Esophagus squamous epithelium (tissue), 4 donors: ENCODE data around the gene OPTC.

ENCODE experiments used
- POLR2A ChIP-seq, 4 donors: fragments of 450-650 bp; IDR thresholded peaks; one replicate each; pipeline ENCODE4 v1.6.1; 2017; ENCODE audit warnings: antibody characterized with exemption in 4 of 4, mild to moderate bottlenecking in 4 of 4, moderate library complexity in 3 of 4
- TF ChIP-seq, protein P1 (sequence below), 6 experiments: fragments of 450-650 bp in 4 of 6; fragments of 200-600 bp in 2 of 6; sonication (generic) in 2 of 6; IDR thresholded peaks; one replicate each; pipeline ENCODE4 v1.5.1; 2016 to 2019; ENCODE audit warnings: antibody characterized with exemption in 6 of 6, mild to moderate bottlenecking in 4 of 6, moderate library complexity in 4 of 6

- TF ChIP-seq, protein P1, sequence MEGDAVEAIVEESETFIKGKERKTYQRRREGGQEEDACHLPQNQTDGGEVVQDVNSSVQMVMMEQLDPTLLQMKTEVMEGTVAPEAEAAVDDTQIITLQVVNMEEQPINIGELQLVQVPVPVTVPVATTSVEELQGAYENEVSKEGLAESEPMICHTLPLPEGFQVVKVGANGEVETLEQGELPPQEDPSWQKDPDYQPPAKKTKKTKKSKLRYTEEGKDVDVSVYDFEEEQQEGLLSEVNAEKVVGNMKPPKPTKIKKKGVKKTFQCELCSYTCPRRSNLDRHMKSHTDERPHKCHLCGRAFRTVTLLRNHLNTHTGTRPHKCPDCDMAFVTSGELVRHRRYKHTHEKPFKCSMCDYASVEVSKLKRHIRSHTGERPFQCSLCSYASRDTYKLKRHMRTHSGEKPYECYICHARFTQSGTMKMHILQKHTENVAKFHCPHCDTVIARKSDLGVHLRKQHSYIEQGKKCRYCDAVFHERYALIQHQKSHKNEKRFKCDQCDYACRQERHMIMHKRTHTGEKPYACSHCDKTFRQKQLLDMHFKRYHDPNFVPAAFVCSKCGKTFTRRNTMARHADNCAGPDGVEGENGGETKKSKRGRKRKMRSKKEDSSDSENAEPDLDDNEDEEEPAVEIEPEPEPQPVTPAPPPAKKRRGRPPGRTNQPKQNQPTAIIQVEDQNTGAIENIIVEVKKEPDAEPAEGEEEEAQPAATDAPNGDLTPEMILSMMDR (IDR thresholded peaks at IDR 0.05): no peak
- no peak for TF ChIP-seq POLR2A (IDR thresholded peaks at IDR 0.05)
Observed at GRCh38 chr1:203464226-203464625, 29.7 kb upstream of the OPTC start.
